ENCODE data around the gene PPOX. TPM values are rescaled to one million over a fixed set of nuclear protein-coding genes. Genes with fewer than 3 reads are reported as not detected.

PPOX gene
- total RNA-seq, 1 donor from 2014 or later = 40.7 TPM

GRCh38 chr1:161159913-161160243 is 6.3 kb upstream of the PPOX start:
- ATAC-seq (ENCODE audit: low read depth) = no peak
- H3K9me3 Mint-ChIP-seq = no peaks in the 10 kb centered on the region
- no peak for TF ChIP-seq CTCF (IDR thresholded peaks at IDR 0.05)

GRCh38 chr1:161160671-161161145 is 5.5 kb upstream of the PPOX start:
- DNase-seq = no peak

More at GRCh38 chr1:161159913-161160243, 6.3 kb upstream of the PPOX start:
- intact Hi-C loops (cut with micrococcal nuclease) = loop anchor here (1.0 to 2.0 kb wide), 4 partner anchors 32 to 115 kb away; partner anchors contain the start of genes NIT1, PFDN2 and USF1
- peaks cover 64% of the 10 kb centered on the region for H3K36me3 Mint-ChIP-seq (ENCODE audit: low read depth)
- peaks cover 45% of the 10 kb centered on the region for H3K4me1 Mint-ChIP-seq
- no peaks in the 10 kb centered on the region for H3K27me3 Mint-ChIP-seq
- CTCF ChIA-PET = no interaction called here
- H3K4me3 Mint-ChIP-seq = peak overlapping the region; percentile 93
- H3K27ac Mint-ChIP-seq = peak overlapping the region; percentile 91
- no peak for DNase-seq
- POLR2A ChIA-PET = interaction anchor here (3.2 kb wide), 1 partner anchor 42 kb away, joined by 13 read pairs; the partner anchor contains the start of gene NDUFS2

GRCh38 chr1:161161652-161162051 is 4.6 kb upstream of the PPOX start:
- Mint-ChIP-seq H3K36me3 (ENCODE audit: low read depth) (peaks cover 77% of the 10 kb centered on the region), H3K27me3 (no peaks in the 10 kb centered on the region), H3K4me3 (no peak overlapping the region), H3K27ac (no peak overlapping the region), H3K4me1 (peaks cover 51% of the 10 kb centered on the region), H3K9me3 (no peaks in the 10 kb centered on the region)
- CTCF ChIA-PET = interaction anchor here (1.3 kb wide), 1 partner anchor 10 kb away, joined by 4 read pairs; no protein-coding TSS in a partner anchor
- no peak for TF ChIP-seq CTCF (IDR thresholded peaks at IDR 0.05)
- DNase-seq (no peak), ATAC-seq (ENCODE audit: low read depth) (no peak)
- POLR2A ChIA-PET = interaction anchor here (0.6 to 1.7 kb wide), 4 partner anchors 8 to 144 kb away, joined by 3 to 8 read pairs (median 5); partner anchors contain the start of gene UFC1
- intact Hi-C loops (cut with micrococcal nuclease) = no loop called here

More at GRCh38 chr1:161160671-161161145, 5.5 kb upstream of the PPOX start:
- POLR2A ChIA-PET = no interaction called here
- H3K4me3 Mint-ChIP-seq = peak overlapping the region; percentile 93
- no peaks in the 10 kb centered on the region for H3K9me3 Mint-ChIP-seq
- ATAC-seq (ENCODE audit: low read depth) = no peak
- TF ChIP-seq CTCF (IDR thresholded peaks at IDR 0.05) = no peak
- CTCF ChIA-PET = no interaction called here
- peaks cover 44% of the 10 kb centered on the region for H3K4me1 Mint-ChIP-seq
- H3K27me3 Mint-ChIP-seq = no peaks in the 10 kb centered on the region
- H3K36me3 Mint-ChIP-seq (ENCODE audit: low read depth) = peaks cover 69% of the 10 kb centered on the region
- intact Hi-C loops (cut with micrococcal nuclease) = no loop called here
- H3K27ac Mint-ChIP-seq = no peak overlapping the region

GRCh38 chr1:161162052-161162451 is 4.2 kb upstream of the PPOX start:
- H3K4me3 Mint-ChIP-seq = peak overlapping the region; percentile 19
- DNase-seq = no peak
- ChIA-PET CTCF (interaction anchor here (1.3 kb wide), 1 partner anchor 9 kb away, joined by 4 read pairs; no protein-coding TSS in a partner anchor), POLR2A (interaction anchor here (0.6 to 1.7 kb wide), 4 partner anchors 9 to 144 kb away, joined by 3 to 8 read pairs (median 5); partner anchors contain the start of gene UFC1)
- peaks cover 74% of the 10 kb centered on the region for H3K36me3 Mint-ChIP-seq (ENCODE audit: low read depth)
- TF ChIP-seq CTCF (IDR thresholded peaks at IDR 0.05) = no peak
- ATAC-seq (ENCODE audit: low read depth) = no peak
- no peaks in the 10 kb centered on the region for H3K9me3 Mint-ChIP-seq
- no peak overlapping the region for H3K27ac Mint-ChIP-seq
- H3K27me3 Mint-ChIP-seq = no peaks in the 10 kb centered on the region
- intact Hi-C loops (cut with micrococcal nuclease) = no loop called here
- peaks cover 55% of the 10 kb centered on the region for H3K4me1 Mint-ChIP-seq

- Mint-ChIP-seq H3K4me1 (peaks cover 61% of the 10 kb centered on the region), H3K4me3 (peak overlapping the region; percentile 19), H3K9me3 (no peaks in the 10 kb centered on the region), H3K27ac (no peak overlapping the region), H3K36me3 (ENCODE audit: low read depth) (peaks cover 66% of the 10 kb centered on the region), H3K27me3 (no peaks in the 10 kb centered on the region)
- intact Hi-C loops (cut with micrococcal nuclease) = no loop called here
- no peak for TF ChIP-seq CTCF (IDR thresholded peaks at IDR 0.05)
- ATAC-seq (ENCODE audit: low read depth) = no peak
- ChIA-PET CTCF (interaction anchor here (1.3 kb wide), 1 partner anchor 9 kb away, joined by 4 read pairs; no protein-coding TSS in a partner anchor), POLR2A (interaction anchor here (1.7 kb wide), 1 partner anchor 9 kb away, joined by 6 read pairs; the partner anchor contains the start of gene UFC1)
- DNase-seq = no peak
Measured at GRCh38 chr1:161162806-161163205, 3.4 kb upstream of the PPOX start.

Data from activated B cell treated with CpG ODN at 0.5 μM for 24 hours (primary cell).